ENCODE measurements around the gene STPG4.
"Not testable (repeated sequence)": the region's sequence is repeated elsewhere in the genome, so short reads cannot be mapped to it uniquely, and the experiment has no call there.

The STPG4 gene

DNA sequence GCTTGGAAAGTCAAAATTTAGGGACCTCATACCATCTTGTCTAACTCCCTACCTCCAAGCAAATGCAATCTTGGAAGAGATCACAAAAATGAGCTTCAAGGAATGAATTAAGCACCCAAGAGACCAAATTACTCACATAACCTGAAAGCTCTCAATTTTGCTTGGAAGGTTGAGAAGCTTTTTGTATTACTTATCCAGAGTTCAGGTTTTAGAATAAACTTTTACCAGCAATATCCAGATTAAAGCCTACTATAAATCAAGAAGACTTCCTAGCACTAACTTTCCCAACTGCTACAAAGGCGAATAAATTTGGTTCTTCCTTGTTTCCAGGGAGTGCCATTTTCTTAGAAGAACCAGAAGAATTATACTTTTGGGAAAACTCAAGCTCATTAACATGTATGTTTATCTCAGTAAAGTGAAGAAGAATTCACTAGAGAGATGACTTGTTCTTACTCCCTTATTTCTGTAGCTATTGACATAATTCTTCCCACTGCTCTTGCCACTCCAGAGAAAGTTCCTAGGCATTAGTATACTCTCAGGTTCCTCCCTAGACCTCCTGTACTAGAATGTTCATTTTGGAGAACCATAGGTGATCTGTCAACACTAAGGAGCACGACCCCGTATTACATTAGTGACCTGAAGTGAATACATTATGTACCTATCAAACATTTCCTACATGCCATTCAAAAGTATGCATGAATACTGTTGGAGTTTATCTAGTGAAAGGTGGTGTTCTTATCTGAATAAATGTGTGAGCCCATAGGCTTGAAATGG, 18.0 kb upstream of the STPG4 start:
- no peak for FAIRE-seq

DNA sequence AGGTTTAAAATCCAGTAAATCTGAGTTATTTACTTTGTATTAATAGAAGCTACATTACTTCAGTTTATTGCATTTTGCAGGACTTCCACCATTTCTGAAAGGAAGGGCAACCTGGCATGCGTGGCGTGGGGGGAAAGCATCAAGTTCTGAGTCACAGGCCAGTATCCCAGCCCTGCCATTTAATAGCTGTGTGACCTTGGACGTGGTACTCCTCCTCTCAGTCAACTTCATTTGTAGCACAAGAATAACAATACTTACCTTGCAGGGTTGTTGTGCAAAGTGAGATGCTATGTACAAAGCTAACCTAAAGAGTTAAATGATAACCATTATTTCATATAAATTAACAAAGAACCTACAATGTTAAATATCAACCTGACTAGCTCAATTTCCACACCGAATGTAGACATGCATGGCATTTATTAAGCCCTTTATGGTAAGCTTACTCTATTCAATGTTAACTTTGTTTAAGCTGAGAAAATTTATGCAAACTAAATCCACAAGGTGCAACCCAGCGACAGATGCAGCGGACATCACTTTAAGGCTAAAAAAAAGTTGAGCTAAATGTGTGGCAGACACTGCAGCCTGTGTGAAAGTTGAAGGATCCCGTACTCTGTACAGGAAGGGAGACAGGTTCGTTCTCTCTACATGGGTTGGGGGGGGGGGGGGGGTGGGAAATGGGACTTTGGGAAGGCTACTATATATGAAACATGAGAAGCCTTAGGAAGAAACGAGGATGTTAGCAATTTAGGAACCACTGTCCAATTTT, 17.2 kb upstream of the STPG4 start:
- FAIRE-seq = no peak

DNA sequence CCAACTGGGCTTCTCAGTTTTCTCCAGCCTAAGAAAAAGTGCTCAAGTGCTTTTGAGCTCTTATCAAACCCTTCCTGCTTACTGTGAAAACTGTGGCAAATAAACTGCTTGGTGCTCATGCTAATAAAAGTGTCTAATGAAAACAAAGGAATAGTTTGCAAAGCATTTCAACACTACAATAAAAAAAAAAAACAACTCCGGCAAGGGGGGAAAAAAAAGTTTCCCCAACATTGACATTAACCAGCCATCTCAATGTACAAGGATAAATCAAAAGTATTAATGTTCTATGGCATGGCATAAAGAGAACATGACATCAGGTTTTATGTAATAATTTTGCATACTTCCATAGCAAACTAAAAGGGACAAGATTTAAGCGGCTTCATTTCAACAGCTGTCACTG, 14.7 kb upstream of the STPG4 start:
- FAIRE-seq = no peak

DNA sequence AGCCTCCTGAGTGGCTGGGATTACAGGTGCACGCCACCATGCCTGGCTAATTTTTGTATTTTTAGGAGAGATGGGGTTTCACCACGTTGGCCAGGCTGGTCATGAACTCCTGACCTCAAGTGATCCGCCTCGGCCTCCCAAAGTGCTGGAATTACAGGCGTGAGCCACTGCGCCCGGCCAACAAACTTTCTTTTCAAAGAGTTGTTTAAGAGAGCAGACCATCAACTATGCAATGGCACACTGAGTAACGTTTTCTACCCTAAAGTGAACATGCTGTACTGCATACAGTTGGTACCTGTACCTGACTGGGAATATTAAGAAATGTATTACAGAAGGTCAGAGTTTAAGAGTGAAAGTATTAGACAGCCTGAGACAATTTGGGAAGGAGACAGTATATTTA, 13.8 kb upstream of the STPG4 start:
- FAIRE-seq = not testable (repeated sequence)

DNA sequence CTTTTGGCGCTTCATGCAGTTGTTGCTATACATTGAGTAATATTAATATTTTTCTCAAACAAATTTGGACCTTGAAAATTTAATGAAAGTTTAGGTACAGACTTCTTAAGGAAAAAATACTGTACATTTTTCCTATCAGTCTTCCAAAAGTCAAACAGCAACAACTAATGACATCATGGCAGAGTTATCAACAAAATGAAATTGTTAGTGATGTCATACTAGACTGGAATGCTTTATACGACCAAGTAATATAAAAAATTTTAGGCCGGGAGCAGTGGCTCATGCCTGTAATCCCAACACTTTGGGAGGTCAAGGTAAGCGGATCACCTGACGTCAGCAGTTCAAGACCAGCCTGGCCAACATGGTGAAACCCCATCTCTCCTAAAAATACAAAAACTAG, 12.0 kb upstream of the STPG4 start:
- FAIRE-seq = no peak

DNA sequence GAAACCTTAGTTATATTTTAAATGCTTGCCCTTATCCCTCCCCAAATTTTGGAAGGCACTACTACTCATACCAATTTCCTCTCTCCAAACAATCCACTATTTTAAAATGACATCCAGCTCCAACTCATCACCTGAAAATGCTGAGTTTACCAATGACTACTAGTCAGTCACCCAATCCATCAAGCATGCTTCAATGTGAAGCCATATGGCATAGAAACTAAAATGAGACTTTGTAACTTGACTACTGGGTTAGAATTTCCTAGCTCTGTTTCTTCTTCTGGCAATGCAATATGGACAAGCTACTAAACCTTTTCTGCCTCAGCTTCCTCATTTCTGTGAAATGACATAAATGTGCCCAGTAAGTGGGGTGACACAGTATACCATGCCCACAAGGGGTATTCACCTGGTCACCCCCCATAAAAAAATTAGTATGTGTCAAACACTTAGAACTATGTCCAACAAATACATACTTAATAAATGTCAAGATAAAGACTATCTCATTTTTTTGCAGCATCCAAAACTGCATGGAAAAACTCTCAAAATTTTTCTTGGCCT, 10.0 kb upstream of the STPG4 start:
- FAIRE-seq = no peak

DNA sequence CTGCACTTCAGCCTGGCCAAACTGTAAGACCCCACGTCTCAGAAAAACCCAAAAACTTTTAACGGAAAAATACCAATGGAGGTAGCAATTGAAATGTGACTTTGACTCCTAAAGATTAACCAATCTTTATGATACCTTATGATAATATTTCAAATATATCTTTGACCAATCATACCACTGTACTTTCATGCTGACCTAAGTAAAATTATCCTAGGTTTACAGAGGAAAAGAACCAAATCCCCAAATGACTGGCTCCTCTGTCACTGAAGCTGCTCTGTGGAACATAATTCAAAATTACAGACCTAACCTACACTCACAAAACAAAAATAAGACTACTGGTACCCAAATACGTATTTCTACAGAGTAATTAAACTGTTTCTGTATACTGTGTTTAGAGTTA, 7.7 kb upstream of the STPG4 start:
- FAIRE-seq = no peak

DNA sequence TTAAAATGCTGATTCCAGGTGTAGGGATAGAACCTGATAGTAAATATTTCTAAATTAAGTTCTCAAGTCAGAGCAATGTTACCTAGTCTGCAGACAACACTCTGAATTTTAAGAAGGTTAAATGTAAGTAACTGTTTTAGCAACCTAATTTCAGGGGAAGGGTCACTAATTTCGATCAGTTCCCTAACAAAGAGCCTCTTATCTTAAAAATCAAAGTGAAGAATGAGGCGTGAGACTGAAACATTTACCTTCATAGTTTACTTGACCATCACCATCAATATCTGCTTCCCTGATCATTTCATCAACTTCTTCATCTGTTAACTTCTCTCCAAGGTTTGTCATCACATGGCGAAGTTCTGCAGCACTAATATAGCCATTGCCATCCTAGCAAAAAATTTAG, 6.4 kb upstream of the STPG4 start:
- FAIRE-seq = no peak

DNA sequence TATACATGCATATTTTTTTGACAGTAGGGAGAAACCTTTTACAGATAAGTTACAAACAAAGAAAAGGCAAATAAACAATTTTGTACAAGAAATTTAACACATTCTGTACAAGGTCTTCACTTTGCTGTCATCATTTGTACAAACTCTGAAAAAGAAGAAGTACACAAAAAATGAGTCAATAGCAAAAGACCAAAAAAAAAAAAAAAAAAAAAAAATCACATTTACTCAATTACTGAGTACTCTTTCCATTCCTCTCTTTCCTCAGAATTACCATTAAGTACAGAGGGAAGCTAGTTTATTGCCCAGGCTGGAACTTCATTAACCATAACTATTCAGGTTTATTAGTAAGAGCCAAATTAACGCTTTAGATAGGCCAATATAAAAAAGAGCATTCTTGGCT, 5.6 kb upstream of the STPG4 start:
- FAIRE-seq = no peak

DNA sequence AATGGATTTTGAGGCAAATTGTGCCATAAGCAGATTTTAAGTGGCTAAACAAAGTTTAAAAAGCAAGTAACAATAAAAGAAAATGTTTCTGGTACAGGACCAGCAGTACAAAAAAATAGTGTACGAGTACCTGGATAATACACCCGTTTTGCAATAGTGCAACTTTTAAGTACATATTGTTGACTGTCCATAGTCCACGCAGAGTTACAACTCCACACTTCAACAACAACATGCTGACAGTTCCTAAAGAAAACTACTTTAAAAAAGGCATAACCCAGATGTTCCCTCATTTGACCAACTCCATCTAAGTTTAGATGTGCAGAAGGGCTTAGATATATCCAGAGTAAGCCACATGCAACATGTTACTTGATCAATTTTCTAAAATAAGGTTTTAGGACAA, 5.1 kb upstream of the STPG4 start:
- no peak for FAIRE-seq

DNA sequence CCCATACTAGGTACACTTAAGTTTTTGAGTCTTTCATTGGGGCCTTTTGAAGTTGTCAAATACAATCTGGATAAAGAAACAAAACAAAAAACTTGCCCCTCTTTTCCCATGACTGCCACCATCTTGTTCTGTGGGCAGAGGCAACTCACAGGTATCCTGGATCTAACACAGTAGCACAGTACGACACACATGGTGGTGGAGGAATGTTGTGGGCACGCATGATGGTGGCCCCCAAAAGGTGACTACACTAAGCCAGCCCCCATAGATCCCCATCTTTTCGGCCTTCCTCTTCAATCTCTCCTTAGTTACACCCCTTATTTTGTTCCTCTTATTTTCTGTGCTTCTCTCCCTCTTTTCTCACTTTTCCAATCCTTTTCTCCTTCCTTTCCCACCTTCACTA, 4.5 kb upstream of the STPG4 start:
- FAIRE-seq = no peak

DNA sequence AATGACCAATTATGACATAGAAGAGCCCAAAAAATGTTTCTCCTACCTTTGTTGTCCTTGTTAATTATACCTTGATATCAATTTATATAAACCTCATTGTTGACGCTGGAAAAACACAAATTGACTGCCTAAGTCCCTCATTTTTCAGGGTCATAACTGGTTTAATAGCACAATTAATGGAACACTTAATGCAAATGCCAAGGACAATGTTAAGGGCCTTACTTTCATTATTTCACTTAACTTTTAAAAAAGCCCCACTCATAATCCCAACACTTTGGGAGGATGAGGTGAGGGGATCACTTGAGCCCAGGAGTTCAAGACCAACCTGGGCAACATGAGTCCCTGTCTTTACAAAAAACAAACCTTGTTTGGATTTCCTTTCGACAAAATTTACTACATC, 3.5 kb upstream of the STPG4 start:
- FAIRE-seq = no peak

DNA sequence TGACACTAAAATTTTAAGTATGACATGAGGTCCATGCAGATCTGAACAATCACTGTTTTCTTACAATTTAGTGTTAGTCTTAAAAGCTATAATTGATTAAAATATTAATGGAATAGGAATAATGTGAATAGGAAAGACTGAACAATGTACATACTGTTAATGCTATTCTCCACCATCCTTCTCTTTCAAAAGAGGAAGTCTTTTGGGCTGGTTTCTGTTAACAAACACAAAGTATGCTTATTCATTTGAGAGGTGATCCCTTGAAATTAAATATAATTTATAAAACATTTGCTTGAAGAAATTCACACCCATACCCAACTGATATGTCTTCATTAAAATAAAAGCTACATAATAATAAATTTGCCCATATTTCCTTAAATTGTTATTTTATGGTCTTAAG, 2.3 kb downstream of the STPG4 start:
- no peak for FAIRE-seq

DNA sequence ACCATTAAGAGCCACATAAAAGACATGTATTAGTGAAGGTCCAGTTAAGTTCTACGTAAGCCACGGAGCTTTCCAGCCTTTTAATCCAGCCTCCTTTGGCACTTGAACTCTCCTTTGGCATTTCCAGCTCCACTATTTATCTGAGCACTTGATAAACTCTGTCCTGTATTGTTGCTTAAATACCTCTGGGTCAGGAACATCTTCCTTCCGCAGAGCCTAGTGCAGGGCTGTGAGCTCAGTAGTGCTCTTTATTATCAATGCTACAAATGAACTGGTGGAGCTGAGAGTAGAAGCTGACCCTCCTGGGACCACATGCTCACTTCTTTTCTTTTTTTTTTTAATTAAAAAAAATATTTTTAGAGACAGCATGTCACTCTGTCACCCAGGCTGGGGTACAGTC, 4.9 kb downstream of the STPG4 start:
- FAIRE-seq = no peak

DNA sequence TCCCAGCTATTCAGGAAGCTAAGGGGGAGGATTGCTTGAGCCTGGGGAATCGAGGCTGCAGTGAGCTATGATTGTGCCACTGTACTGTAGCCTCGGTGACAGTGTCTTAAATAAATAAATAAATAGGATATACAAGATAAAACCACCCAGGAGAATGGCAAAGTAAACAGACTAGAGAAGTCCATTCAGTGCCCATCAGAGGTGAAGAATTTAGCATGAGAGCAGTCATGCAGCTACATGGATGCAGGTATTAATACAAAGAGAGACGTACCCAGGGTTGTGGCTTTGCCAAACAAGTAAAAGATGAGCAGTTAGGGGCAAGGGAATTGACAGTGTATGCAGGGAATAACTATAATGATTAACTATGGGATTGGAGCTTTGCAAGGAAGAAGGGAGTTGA, 8.1 kb downstream of the STPG4 start:
- FAIRE-seq = no peak

DNA sequence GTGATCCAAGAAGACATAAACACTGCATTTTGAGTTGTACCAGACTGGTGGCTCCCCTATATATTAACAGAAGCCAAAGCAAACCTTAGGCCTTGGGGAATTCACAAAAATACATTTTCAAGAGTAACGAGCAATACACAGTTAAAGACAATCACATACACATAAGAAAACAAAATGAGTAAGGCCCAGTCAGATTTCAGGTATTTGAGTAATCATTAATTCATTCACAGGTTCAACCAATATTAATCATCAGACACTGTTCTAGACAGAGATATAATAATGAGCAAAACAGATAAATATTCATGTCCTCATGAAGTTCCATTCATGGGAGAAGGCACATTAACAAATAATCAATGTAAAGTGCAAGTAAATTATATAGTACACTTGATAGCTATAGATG, 9.6 kb downstream of the STPG4 start:
- FAIRE-seq = no peak

DNA sequence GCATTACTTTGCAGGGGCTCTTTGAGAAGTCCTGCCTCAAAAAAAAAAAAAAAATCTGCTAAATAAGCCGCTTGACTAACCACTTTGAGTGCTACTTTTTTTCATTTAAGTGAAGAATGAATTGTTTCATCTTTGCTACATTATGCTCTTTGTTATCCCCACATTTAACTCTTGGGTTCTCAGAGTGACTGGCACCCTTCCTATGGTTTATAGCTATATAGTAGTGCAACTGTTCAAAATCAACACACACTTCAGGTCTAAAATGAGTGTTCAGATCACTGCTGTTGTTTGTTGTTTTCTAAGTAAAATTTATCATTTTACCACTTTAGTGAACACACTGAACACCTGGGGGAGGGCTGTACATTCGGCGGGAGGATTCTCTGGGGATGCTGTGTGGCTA, 13.6 kb downstream of the STPG4 start:
- no peak for FAIRE-seq

DNA sequence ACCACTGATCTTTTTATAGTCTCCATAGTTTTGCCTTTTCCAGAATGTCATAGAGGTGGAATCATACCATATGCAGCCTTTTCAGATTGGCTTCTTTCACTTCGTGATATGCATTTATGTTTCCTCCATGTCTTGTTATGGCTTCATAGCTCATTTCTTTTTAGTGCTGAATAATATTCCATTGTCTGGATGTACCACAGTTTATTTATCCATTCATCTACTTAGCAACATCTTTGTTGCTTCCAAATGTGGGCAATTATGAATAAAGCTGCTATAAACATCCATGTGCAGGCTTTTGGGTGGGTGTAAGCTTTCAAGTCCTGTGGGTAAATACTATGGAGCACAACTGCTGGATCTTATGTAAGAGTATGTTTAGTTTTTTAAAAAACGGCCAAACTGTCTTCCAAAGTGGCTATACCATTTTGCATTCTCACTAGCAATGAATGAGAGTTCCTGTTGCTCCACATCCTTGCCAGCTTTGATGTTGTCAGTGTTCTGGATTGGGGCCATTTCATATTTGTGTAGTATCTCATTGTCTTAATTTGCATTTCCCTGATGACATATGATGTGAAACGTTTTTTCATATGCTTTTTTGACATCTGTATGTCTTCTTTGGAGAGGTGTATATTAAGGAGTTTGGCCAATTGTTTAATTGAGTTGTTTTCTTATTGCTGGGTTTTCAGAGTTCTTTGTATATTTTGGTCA, 20.6 kb downstream of the STPG4 start:
- FAIRE-seq = no peak

DNA sequence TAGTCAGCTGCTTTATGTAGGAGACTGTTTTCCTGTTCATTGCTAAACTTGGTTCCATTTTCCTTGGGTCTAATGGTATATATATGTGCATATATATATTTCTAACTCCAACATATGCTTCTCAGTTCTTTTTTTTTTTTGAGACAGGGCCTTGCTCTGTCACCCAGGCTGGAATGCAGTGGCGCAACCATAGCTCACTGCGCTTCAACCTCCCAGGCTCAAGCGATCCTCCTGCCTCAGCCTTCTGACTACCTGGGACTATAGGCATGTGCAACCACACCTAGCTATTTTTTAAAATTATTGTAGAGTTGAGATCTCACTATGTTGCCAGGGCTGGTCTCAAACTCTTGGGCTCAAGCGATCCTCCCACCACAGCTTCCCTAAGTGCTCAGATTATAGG, 22.1 kb downstream of the STPG4 start:
- FAIRE-seq = no peak

DNA sequence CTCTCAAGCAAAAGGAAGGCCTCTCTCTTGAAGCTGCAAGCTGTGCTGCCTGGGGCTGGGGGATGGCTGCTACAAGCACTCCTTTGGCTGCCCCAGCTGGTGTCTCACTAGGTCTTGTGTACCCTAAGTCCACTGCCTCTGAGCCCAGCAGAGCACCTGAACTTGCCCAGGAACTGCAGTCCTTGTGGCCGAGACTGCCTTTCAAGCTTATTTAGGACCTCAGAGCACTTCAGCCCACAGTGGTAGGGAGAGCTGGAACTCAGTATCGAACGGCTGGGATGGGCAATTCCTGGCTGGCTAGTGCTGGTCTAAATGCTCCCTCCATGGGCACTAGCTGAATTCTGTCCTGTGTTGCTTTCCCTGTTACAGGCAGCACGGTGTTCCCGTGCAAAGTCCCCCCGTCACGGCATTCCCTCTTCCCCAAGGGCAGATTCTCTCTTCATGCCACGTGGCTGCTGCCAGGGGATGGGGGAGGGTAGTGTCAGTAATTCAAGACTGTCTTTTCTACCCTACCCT, 25.9 kb downstream of the STPG4 start:
- FAIRE-seq = no peak

DNA sequence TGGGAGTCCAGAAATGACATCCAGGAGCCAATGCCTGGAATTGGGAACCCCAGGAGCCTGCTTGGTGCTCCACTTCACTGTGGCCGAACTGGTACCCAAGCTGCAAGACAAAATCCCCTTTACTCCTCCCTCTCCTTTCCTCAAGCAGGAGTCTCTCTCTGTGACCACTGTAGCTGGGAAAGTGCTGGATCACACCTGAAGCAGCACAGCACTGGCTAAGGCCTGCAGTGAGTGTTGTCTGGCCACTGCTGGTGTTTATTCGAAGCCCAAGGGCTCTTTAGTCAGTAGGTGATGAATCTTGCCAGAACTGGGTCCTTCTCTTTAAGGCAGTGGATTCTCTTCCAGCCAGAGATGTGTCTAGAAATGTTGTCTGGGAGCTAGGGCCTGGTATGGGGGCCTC, 26.4 kb downstream of the STPG4 start:
- FAIRE-seq = no peak

DNA sequence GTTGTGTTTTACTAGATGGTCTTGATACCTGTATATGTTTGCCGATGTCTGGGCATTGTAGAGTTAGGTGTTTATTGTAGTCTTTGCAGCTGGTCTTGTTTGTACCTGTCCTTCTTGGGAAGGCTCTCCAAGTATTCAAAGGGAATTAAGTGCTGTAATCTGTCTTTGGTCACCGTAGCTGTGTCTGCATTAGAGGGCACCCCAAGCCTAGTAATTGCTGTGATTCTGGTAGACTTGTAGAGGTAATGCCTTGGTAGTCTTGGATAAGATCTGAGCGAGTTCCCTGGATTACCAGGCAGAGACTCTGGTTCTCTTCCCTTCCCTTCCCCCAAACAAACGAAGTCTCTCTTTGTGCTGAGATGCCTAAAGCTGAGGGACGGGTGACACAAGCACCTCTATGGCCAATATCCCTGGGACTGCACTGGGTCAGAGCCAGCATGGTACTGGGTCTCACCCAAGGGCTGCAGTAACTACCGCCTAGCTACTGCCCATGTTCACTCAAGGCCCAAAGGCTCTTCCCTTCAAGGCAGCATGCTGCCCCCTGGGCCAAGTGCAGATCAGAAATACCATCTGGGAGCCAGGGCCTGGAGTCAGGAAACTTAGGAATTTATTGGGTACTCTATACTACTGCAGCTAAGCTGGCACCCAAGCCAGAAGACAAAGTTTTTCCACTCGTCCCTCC, 27.1 kb downstream of the STPG4 start:
- no peak for FAIRE-seq

DNA sequence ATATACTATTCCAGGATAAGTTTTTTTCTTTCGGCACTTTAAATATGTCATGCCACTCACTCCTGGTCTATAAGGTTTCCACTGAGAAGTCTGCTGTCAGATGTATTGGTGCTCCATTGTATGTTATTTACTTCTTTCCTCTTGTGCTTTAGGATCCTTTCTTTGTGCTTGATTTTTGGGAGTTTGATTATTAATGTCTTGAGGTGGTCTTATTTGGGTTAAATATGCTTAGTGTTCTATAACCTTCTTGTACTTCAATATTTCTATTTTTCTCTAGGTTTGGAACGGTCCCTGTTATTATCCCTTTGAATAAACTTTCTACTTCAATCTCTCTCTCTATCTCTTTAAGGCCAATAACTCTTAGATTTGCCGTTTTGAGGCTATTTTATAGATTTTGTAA, 28.3 kb downstream of the STPG4 start:
- FAIRE-seq = no peak
